Cardiac fibroblast (primary cell): ENCODE results near the gene MRTFA.

Source experiments
- DNase-seq, 2 donors: peaks; one replicate each; pipeline versions ENCODE4 v3.0.0 to v3.0.0-alpha.2; 2010; ENCODE audit warnings: low read depth in 2 of 2
- H3K4me3 ChIP-seq, 2 donors: replicated peaks in 1 of 2; 1 replicate in 1 of 2; 2 replicates in 1 of 2; pipeline ENCODE4 v1.5.1; 2011; ENCODE audit warnings: low read depth in 2 of 2, low read length in 2 of 2, mild to moderate bottlenecking in 2 of 2, moderate library complexity in 1 of 2
- TF ChIP-seq, protein P1 (sequence below): IDR thresholded peaks from one replicate; pipeline ENCODE4 v1.5.1; 2011; ENCODE audit warnings: low read depth, mild to moderate bottlenecking, low read length, inconsistent platforms

MRTFA gene

DNA sequence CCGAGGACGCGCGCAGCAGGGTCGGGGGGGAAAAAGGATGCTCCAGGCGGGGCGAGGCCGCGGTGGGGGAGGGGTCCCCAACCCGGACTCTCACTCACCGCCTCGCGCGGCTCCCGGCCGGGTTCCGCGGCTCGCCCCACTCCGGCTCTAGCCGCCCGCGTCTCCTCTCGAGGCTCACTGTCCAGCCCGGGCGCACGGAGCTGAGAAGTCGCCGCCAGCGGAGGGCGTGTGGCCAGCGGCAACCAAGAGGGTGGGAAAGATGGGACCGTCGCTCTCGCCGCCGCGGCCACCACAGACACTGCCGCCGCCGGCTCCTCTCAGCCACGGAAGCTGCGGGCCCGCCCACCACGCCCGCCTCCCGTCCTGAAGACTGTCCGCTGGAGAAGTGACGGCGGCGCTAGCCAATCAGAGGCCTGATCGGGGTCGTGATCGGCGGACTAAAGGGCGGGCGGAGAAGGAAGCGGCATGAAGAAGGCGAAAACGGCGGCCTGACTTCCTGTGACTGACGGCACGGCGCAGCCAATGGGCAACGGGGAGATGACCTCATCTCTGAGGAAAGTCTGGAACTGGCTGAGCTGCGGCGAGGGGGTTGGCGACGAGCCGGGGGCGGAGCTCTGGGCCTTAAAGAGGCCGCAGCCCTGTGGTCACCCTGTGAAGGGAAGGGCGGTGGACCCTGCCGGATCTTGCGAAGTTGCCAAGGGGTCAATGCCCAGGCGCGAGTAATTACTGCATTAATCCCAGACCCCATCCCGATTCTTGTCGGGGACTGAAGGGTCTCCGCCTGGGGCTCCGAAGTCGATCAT is at the start of gene MRTFA:
MRTFA (minus strand) TSS at position 340 of the 803 bp plus-strand sequence.
- DNase-seq: peak; percentile 100
- TF ChIP-seq, protein P1, sequence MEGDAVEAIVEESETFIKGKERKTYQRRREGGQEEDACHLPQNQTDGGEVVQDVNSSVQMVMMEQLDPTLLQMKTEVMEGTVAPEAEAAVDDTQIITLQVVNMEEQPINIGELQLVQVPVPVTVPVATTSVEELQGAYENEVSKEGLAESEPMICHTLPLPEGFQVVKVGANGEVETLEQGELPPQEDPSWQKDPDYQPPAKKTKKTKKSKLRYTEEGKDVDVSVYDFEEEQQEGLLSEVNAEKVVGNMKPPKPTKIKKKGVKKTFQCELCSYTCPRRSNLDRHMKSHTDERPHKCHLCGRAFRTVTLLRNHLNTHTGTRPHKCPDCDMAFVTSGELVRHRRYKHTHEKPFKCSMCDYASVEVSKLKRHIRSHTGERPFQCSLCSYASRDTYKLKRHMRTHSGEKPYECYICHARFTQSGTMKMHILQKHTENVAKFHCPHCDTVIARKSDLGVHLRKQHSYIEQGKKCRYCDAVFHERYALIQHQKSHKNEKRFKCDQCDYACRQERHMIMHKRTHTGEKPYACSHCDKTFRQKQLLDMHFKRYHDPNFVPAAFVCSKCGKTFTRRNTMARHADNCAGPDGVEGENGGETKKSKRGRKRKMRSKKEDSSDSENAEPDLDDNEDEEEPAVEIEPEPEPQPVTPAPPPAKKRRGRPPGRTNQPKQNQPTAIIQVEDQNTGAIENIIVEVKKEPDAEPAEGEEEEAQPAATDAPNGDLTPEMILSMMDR: no peak
- peak within 1 kb of the TSS; percentile 80 to 96 for H3K4me3 ChIP-seq

DNA sequence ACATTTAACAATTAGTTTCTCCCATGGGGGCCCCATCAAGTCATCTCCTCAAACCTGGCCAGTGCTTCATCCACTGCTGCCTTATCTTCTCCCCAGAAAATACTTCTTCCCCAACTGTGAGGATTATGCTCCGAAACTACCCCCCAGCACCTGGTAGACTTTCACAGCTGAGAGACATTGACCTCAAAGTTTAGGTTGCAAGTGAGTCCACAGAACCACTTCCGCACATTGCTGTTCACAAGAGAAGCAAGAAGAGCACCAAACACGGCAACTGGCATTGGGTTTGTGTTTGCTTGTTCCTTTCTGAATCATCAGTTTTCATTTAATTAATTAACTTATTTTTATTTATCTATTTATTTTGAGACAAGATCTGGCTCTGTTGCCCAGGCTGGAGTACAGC is 48.9 kb upstream of the MRTFA start:
- no peak overlapping the region for H3K4me3 ChIP-seq
- TF ChIP-seq, protein P1: no peak
- DNase-seq: no peak

DNA sequence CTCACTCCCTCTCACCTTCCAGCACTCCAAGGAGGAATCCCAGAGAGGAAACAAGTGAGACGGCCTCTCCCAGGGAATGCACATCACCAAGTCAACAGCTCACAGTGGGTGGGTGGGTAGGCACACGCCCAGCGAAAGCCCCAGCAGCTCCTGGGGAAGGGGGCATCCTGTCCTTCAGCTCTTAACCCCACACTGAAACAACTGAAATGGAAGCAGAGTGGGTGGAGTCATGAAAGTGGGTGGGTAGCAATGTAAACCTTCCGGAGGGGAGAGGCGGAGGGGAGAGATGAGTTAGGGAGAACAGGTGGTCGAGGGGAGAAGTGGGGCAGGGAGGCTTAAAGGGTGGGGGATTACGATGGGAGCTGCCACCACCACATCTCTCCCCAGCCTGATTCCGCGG is 48.2 kb upstream of the MRTFA start:
- DNase-seq: no peak
- H3K4me3 ChIP-seq: no peak overlapping the region
- TF ChIP-seq, protein P1: no peak

DNA sequence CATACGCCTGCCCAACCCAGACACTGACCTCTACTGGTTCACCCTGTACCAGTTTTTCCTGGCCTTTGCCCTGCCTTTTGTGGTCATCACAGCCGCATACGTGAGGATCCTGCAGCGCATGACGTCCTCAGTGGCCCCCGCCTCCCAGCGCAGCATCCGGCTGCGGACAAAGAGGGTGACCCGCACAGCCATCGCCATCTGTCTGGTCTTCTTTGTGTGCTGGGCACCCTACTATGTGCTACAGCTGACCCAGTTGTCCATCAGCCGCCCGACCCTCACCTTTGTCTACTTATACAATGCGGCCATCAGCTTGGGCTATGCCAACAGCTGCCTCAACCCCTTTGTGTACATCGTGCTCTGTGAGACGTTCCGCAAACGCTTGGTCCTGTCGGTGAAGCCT is 44.9 kb upstream of the MRTFA start:
- TF ChIP-seq, protein P1: no peak
- no peak for DNase-seq
- H3K4me3 ChIP-seq: no peak overlapping the region

DNA sequence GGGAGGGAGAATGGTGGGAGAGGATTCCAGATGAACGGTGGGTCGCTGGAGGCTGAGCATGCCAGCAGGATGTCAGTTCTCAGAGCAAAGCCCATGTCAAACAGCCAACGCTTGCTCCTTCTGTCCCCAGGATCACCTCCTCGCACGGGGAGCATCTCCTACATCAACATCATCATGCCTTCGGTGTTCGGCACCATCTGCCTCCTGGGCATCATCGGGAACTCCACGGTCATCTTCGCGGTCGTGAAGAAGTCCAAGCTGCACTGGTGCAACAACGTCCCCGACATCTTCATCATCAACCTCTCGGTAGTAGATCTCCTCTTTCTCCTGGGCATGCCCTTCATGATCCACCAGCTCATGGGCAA is 44.3 kb upstream of the MRTFA start:
- no peak overlapping the region for H3K4me3 ChIP-seq
- TF ChIP-seq, protein P1: no peak
- DNase-seq: no peak

DNA sequence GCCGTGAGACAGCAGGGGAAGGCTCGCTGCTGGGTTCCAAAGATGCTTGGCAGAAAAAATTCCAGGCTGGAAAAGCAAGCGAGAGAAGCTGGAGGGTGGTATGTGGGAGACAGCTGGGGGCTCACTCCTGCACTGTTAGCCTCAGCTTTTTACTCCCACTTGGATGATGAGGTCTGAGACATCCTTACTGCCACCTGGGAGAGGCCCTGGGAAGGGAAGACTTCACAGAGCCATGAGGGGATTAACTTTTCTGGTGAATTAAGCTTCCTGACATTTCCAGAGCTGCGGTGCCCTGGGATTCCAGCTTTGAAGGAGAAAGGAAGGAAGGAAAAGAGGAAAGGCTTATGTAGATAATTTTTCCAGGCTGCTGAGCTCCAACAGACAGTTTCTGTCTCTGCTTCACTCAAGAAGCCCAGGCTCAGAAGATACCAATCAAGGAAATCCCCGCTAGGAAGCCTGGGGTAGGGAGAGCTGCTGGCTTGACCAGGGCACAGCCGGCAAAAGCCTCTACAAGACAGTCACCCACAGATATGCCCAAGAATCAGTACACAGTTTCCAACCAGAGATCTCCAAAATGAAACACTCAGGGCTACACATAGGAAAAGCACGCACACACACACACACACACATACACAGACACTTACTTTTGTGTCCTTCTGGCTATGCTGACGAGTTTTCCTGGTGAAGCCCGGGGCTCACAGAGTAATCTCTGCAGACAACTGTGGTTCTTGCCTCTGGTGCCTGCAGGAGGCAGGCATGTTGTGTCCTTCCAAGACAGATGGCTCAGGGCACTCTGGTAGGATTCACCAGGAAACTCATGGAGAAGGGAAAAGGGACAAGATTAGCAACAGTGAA is 43.7 kb upstream of the MRTFA start:
- peak; percentile 20 to 45 for DNase-seq
- no peak overlapping the region for H3K4me3 ChIP-seq

More for the DNA sequence above, 43.7 kb upstream of the MRTFA start:
- TF ChIP-seq, protein P1: no peak
